SU-DHL-6 (cell line): Measurements from ENCODE around the gene VSIG4.
"Not testable (repeated sequence)": the region's sequence is repeated elsewhere in the genome, so short reads cannot be mapped to it uniquely, and the experiment has no call there.

Experiments
- H2AFZ ChIP-seq: fragments of 200-600 bp; sonication (generic); 2 replicates; pipeline ENCODE4 v1.6.1; 2014; ENCODE audit warnings: low read depth, mild to moderate bottlenecking, moderate library complexity, mixed read lengths, antibody characterized with exemption, low read length; ENCODE audit not compliant: severe bottlenecking
- H3F3A ChIP-seq: fragments of 200-600 bp; shearing (Covaris generic); 2 replicates; pipeline ENCODE4 v1.6.0; 2016; ENCODE audit warnings: antibody characterized with exemption, mild to moderate bottlenecking; ENCODE audit not compliant: insufficient read depth
- H3K27ac ChIP-seq: fragments of 200-600 bp; sonication (generic); 2 replicates; pipeline ENCODE4 v1.5.1; 2016; ENCODE audit warnings: low read depth, mild to moderate bottlenecking, low read length, moderate library complexity, mixed read lengths
- H3K27me3 ChIP-seq: fragments of 200-600 bp; sonication (generic), shearing (Covaris generic); 2 replicates; pipeline ENCODE4 v1.6.0; 2014; ENCODE audit warnings: mild to moderate bottlenecking, low read length
- H3K36me3 ChIP-seq: fragments of 200-600 bp; sonication (generic); 2 replicates; pipeline ENCODE4 v1.6.1; 2014; ENCODE audit warnings: mild to moderate bottlenecking, low read length, mixed read lengths
- H3K4me2 ChIP-seq: fragments of 300-600, 200-600 bp; shearing (Covaris generic), sonication (generic); 2 replicates; pipeline ENCODE4 v1.6.0; 2014; ENCODE audit warnings: low read length, low read depth, mild to moderate bottlenecking; ENCODE audit not compliant: poor library complexity, severe bottlenecking
- H3K4me3 ChIP-seq: fragments of 200-600 bp; sonication (generic); 2 replicates; pipeline ENCODE4 v1.5.1; 2014; ENCODE audit warnings: antibody characterized with exemption, low read length, mild to moderate bottlenecking, mixed read lengths; ENCODE audit not compliant: insufficient read depth, poor library complexity, severe bottlenecking
- H3K79me2 ChIP-seq: fragments of 200-600 bp; sonication (generic); 2 replicates; pipeline ENCODE4 v1.6.1; 2014; ENCODE audit warnings: mild to moderate bottlenecking, low read length, moderate library complexity; ENCODE audit not compliant: insufficient read depth
- H3K9ac ChIP-seq: fragments of 200-600 bp; sonication (generic); 2 replicates; pipeline ENCODE4 v1.7.0; 2014; ENCODE audit warnings: mild to moderate bottlenecking, low read length
- H3K9me2 ChIP-seq: fragments of 200-600 bp; sonication (generic); replicated peaks from 2 replicates; pipeline ENCODE4 v1.6.1; 2014; ENCODE audit warnings: low read length; ENCODE audit not compliant: insufficient read depth
- H3K9me3 ChIP-seq: fragments of 200-600 bp; sonication (generic); 2 replicates; pipeline ENCODE4 v1.6.1; 2014; ENCODE audit warnings: low read length, mixed read lengths; ENCODE audit not compliant: insufficient read depth
- H4K20me1 ChIP-seq: fragments of 200-600 bp; sonication (generic); 2 replicates; pipeline ENCODE4 v1.6.1; 2014; ENCODE audit warnings: low read depth, mild to moderate bottlenecking, antibody characterized with exemption, low read length, moderate library complexity, mixed read lengths
- CTCF ChIP-seq: fragments of 200-600 bp; sonication (generic); IDR thresholded peaks from one replicate; pipeline ENCODE4 v1.5.1; 2017; ENCODE audit warnings: antibody characterized with exemption, mild to moderate bottlenecking, low read length, moderate library complexity; ENCODE audit not compliant: insufficient read depth, poor library complexity, severe bottlenecking
- EZH2phosphoT487 ChIP-seq: fragments of 200-600 bp; sonication (generic), shearing (Covaris generic); conservative IDR thresholded peaks from 2 replicates; pipeline ENCODE4 v1.6.1; 2018; ENCODE audit warnings: mild to moderate bottlenecking, antibody characterized with exemption, low read length, moderate library complexity, mixed read lengths

The VSIG4 gene

DNA sequence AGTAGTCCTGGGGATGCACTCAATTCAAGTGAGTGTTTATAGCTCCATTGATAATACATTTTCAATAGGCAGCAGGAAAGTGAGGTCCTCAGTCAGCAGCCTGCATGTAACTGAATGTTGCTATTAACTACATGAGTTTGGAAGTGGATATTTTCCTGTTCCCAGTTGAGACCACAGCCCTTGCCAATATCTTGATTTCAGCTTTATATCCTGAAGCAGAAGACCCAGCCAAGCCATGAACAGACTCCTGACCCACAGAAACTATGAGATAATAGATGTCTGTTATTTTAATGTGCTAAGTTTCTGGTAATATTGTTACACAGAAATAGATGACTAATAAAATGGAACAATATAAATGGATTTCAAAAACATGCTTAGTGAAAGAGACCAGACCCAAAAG, 63.7 kb downstream of the VSIG4 start:
- no peaks in the 10 kb centered on the region for H4K20me1 ChIP-seq
- no peak overlapping the region for H3K27ac ChIP-seq
- no peaks in the 10 kb centered on the region for H3K27me3 ChIP-seq
- no peak overlapping the region for H2AFZ ChIP-seq
- H3F3A ChIP-seq: no peaks in the 10 kb centered on the region
- H3K79me2 ChIP-seq: no peaks in the 10 kb centered on the region
- H3K4me3 ChIP-seq: no peak overlapping the region
- H3K4me2 ChIP-seq: no peak overlapping the region
- no peaks in the 10 kb centered on the region for H3K9me3 ChIP-seq
- H3K9ac ChIP-seq: no peak overlapping the region
- H3K9me2 ChIP-seq: no peaks in the 10 kb centered on the region
- TF ChIP-seq CTCF: no peak
- TF ChIP-seq EZH2phosphoT487: no peak
- no peaks in the 10 kb centered on the region for H3K36me3 ChIP-seq

DNA sequence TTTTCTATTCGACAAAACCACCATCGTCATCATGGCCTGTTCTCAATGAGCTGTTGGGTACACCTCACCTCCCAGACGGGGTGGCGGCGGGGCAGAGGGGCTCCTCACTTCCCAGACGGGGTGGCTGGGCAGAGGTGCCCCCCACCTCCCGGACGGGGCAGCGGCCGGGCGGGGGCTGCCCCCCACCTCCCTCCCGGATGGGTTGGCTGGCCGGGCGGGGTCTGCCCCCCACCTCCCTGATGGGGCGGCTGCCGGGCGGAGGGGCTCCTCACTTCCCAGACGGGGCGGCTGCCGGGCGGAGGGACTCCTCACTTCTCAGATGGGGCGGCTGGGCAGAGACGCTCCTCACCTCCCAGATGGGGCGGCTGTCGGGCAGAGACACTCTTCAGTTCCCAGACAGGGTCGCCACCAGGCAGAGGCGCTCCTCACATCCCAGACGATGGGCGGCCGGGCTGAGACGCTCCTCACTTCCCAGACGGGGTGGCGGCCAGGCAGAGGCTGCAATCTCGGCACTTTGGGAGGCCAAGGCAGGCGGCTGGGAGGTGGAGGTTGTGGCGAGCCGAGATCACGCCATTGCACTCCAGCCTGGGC, 64.6 kb downstream of the VSIG4 start:
- not testable (repeated sequence) for H3K79me2 ChIP-seq, H3K9ac ChIP-seq, H3K36me3 ChIP-seq, H4K20me1 ChIP-seq, H3K27ac ChIP-seq, H3K27me3 ChIP-seq, H3K4me3 ChIP-seq, H3K4me2 ChIP-seq, H3F3A ChIP-seq, H3K9me3 ChIP-seq, H3K9me2 ChIP-seq, H2AFZ ChIP-seq
